ENCODE results near the gene RNF213. TPM values are rescaled to one million over a fixed set of nuclear protein-coding genes. Genes with fewer than 3 reads are reported as not detected.

Gene RNF213
- total RNA-seq, 1 experiment from 2014 or later, result 70.5 TPM

DNA sequence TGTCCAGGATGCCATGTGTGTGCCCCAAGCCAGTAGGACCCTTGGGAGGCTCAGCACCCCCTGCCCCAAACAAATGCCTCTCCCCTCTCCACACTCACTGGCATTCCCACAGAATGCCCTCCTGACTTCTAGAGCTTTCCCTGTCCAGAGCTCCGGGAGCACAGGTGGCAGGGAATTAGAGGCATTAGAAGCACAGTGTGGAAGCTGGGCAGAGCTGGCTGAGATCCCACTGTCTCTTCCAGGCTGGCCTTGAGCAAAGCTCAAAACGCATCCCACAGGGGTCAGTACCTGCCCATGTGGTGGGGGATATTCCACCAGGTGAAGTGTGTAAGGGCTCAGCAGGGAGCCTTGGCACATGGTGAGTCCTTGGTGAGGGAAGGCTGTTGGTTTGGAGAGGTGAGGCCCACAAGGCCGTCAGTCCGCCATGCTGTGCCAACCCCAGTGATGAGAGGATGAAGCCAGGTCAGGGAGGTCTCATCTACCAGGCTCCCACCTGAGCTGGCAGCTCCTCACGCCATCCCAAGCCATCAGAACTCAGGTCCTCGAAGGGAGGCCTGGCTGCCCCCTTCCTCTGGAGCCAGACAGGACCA is 172.4 kb downstream of the RNF213 start:
- Mint-ChIP-seq H3K36me3 (no peaks in the 10 kb centered on the region), H3K4me3 (no peak overlapping the region), H3K4me1 (no peaks in the 10 kb centered on the region), H3K27ac (no peak overlapping the region), H3K27me3 (ENCODE audit: low read depth) (peaks cover 12% of the 10 kb centered on the region), H3K9me3 (peaks cover 3% of the 10 kb centered on the region; the same call in 1 of the 2 replicates)
- ChIA-PET CTCF (no interaction called here), POLR2A (no interaction called here)
- no peak for DNase-seq (ENCODE audit: low spot score)
- no peak for ATAC-seq
- no peak for TF ChIP-seq ZNF263 (CRISPR knock-in tag; IDR thresholded peaks at IDR 0.05; ENCODE audit: low read depth)
- TF ChIP-seq, protein P1, sequence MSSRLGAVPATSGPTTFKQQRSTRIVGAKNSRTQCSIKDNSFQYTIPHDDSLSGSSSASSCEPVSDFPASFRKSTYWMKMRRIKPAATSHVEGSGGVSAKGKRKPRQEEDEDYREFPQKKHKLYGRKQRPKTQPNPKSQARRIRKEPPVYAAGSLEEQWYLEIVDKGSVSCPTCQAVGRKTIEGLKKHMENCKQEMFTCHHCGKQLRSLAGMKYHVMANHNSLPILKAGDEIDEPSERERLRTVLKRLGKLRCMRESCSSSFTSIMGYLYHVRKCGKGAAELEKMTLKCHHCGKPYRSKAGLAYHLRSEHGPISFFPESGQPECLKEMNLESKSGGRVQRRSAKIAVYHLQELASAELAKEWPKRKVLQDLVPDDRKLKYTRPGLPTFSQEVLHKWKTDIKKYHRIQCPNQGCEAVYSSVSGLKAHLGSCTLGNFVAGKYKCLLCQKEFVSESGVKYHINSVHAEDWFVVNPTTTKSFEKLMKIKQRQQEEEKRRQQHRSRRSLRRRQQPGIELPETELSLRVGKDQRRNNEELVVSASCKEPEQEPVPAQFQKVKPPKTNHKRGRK (CRISPR knock-in tag; IDR thresholded peaks at IDR 0.05; ENCODE audit: borderline replicate concordance), result no peak
- TF ChIP-seq ETV6 (CRISPR knock-in tag; IDR thresholded peaks at IDR 0.05), result no peak
- no peak for TF ChIP-seq MYBL2 (CRISPR knock-in tag; IDR thresholded peaks at IDR 0.05)
- no peak for TF ChIP-seq JAZF1 (CRISPR knock-in tag; IDR thresholded peaks at IDR 0.05)
- TF ChIP-seq ZNF671 (CRISPR knock-in tag; IDR thresholded peaks at IDR 0.05), result no peak
- TF ChIP-seq, protein P2, sequence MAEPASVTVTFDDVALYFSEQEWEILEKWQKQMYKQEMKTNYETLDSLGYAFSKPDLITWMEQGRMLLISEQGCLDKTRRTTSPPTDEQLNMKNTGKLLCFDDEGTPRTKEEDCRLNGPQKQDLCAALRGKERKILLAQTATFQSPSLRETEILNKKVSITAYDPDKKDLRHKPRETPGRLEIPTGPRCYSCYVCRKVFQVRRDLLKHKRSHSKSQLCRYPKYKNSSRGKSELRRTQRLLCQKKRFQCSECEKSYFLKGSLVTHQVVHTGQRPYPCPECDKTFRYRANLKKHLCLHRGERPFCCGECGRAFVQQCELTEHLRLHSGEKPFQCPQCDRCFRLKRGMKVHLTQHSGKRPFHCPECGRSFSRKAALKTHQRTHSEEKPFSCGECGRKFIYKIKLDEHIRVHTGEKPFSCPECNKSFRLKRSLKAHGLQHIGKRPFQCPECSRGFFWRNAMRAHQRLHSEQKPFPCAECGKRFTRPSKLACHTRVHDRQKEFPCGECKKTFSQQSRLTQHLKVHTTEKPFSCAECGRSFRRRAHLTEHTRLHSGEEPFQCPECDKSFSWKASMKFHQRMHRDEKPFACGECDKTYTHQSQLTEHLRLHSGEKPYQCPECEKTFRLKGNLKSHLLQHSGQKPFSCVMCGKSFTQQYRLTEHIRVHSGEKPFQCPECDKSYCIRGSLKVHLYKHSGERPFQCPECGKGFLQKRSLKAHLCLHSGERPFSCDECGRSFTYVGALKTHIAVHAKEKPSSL (CRISPR knock-in tag; conservative IDR thresholded peaks at IDR 0.05), result no peak
- no peak for TF ChIP-seq SMAD3 (CRISPR knock-in tag; IDR thresholded peaks at IDR 0.05; ENCODE audit: borderline replicate concordance)
- TF ChIP-seq ZNF219 (CRISPR knock-in tag; IDR thresholded peaks at IDR 0.05; ENCODE audit: borderline replicate concordance), result no peak
- TF ChIP-seq, protein P3, sequence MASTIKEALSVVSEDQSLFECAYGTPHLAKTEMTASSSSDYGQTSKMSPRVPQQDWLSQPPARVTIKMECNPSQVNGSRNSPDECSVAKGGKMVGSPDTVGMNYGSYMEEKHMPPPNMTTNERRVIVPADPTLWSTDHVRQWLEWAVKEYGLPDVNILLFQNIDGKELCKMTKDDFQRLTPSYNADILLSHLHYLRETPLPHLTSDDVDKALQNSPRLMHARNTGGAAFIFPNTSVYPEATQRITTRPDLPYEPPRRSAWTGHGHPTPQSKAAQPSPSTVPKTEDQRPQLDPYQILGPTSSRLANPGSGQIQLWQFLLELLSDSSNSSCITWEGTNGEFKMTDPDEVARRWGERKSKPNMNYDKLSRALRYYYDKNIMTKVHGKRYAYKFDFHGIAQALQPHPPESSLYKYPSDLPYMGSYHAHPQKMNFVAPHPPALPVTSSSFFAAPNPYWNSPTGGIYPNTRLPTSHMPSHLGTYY (CRISPR knock-in tag; IDR thresholded peaks at IDR 0.05), result no peak
- TF ChIP-seq, protein P4, sequence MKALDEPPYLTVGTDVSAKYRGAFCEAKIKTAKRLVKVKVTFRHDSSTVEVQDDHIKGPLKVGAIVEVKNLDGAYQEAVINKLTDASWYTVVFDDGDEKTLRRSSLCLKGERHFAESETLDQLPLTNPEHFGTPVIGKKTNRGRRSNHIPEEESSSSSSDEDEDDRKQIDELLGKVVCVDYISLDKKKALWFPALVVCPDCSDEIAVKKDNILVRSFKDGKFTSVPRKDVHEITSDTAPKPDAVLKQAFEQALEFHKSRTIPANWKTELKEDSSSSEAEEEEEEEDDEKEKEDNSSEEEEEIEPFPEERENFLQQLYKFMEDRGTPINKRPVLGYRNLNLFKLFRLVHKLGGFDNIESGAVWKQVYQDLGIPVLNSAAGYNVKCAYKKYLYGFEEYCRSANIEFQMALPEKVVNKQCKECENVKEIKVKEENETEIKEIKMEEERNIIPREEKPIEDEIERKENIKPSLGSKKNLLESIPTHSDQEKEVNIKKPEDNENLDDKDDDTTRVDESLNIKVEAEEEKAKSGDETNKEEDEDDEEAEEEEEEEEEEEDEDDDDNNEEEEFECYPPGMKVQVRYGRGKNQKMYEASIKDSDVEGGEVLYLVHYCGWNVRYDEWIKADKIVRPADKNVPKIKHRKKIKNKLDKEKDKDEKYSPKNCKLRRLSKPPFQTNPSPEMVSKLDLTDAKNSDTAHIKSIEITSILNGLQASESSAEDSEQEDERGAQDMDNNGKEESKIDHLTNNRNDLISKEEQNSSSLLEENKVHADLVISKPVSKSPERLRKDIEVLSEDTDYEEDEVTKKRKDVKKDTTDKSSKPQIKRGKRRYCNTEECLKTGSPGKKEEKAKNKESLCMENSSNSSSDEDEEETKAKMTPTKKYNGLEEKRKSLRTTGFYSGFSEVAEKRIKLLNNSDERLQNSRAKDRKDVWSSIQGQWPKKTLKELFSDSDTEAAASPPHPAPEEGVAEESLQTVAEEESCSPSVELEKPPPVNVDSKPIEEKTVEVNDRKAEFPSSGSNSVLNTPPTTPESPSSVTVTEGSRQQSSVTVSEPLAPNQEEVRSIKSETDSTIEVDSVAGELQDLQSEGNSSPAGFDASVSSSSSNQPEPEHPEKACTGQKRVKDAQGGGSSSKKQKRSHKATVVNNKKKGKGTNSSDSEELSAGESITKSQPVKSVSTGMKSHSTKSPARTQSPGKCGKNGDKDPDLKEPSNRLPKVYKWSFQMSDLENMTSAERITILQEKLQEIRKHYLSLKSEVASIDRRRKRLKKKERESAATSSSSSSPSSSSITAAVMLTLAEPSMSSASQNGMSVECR (CRISPR knock-in tag; IDR thresholded peaks at IDR 0.05; ENCODE audit: borderline replicate concordance), result no peak
- no peak for TF ChIP-seq ZNF317 (CRISPR knock-in tag; IDR thresholded peaks at IDR 0.05; ENCODE audit: borderline replicate concordance, low read depth)
- TF ChIP-seq ZBTB21 (CRISPR knock-in tag; IDR thresholded peaks at IDR 0.05; ENCODE audit: borderline replicate concordance), result no peak
- no peak for TF ChIP-seq NR3C1 (CRISPR knock-in tag; conservative IDR thresholded peaks at IDR 0.05; ENCODE audit: low read depth)
- TF ChIP-seq, protein P5, sequence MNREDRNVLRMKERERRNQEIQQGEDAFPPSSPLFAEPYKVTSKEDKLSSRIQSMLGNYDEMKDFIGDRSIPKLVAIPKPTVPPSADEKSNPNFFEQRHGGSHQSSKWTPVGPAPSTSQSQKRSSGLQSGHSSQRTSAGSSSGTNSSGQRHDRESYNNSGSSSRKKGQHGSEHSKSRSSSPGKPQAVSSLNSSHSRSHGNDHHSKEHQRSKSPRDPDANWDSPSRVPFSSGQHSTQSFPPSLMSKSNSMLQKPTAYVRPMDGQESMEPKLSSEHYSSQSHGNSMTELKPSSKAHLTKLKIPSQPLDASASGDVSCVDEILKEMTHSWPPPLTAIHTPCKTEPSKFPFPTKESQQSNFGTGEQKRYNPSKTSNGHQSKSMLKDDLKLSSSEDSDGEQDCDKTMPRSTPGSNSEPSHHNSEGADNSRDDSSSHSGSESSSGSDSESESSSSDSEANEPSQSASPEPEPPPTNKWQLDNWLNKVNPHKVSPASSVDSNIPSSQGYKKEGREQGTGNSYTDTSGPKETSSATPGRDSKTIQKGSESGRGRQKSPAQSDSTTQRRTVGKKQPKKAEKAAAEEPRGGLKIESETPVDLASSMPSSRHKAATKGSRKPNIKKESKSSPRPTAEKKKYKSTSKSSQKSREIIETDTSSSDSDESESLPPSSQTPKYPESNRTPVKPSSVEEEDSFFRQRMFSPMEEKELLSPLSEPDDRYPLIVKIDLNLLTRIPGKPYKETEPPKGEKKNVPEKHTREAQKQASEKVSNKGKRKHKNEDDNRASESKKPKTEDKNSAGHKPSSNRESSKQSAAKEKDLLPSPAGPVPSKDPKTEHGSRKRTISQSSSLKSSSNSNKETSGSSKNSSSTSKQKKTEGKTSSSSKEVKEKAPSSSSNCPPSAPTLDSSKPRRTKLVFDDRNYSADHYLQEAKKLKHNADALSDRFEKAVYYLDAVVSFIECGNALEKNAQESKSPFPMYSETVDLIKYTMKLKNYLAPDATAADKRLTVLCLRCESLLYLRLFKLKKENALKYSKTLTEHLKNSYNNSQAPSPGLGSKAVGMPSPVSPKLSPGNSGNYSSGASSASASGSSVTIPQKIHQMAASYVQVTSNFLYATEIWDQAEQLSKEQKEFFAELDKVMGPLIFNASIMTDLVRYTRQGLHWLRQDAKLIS (CRISPR knock-in tag; IDR thresholded peaks at IDR 0.05; ENCODE audit: borderline replicate concordance), result no peak
- no peak for TF ChIP-seq ATF1 (CRISPR knock-in tag; IDR thresholded peaks at IDR 0.05)
- no peak for TF ChIP-seq SP1 (CRISPR knock-in tag; conservative IDR thresholded peaks at IDR 0.05)
- TF ChIP-seq, protein P6, sequence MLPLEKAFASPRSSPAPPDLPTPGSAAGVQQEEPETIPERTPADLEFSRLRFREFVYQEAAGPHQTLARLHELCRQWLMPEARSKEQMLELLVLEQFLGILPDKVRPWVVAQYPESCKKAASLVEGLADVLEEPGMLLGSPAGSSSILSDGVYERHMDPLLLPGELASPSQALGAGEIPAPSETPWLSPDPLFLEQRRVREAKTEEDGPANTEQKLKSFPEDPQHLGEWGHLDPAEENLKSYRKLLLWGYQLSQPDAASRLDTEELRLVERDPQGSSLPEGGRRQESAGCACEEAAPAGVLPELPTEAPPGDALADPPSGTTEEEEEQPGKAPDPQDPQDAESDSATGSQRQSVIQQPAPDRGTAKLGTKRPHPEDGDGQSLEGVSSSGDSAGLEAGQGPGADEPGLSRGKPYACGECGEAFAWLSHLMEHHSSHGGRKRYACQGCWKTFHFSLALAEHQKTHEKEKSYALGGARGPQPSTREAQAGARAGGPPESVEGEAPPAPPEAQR (CRISPR knock-in tag; IDR thresholded peaks at IDR 0.05), result no peak

Data from WTC11 (cell line).